Measurements from ENCODE around the gene TNIK. TPM values are rescaled to one million over a fixed set of nuclear protein-coding genes. Genes with fewer than 3 reads are reported as not detected.

The TNIK gene
- total and polyA plus RNA-seq, 10 of the 15 experiments (the other 5 are each of a cell fraction or from before 2014, with no cell fraction given) = 13.9 to 74.3 (median 48.2) TPM

DNA sequence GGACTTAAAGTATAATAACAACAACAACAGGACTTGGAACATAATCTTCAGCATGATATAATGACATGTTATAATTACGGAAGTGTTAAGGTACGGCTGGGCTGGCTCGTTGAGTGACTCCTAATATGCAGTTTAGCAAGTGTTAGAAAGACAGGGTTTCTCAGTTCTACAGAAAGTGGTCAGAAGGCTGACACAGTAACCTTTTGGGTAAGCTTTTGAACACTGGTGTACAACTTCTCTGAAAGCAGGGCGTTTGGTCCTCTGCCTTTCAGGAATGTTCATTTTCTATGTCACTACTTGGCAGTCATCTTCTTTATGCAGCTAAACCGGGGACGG lies 300.4 kb downstream of the TNIK start:
- H3K9ac ChIP-seq (ENCODE audit: control insufficient read depth, insufficient read depth, low read length) = no peak overlapping the region
- ChIA-PET CTCF (interaction anchor here (0.9 to 1.2 kb wide), 3 partner anchors 8 to 407 kb away, joined by 3 to 4 read pairs (median 3); no protein-coding TSS in a partner anchor), RAD21 (ENCODE audit: unreplicated experiment) (no interaction called here), SMC1A (ENCODE audit: uncharacterized antibody, unreplicated experiment) (interaction anchor here (0.5 kb wide), 1 partner anchor 198 kb away, joined by 3 read pairs; no protein-coding TSS in a partner anchor), POLR2A (interaction anchor here (1.5 kb wide), 1 partner anchor 23 kb away, joined by 3 read pairs; no protein-coding TSS in a partner anchor)
- DNase-seq (ENCODE audit: low read depth, low spot score) (no peak), FAIRE-seq (no peak), ATAC-seq (no peak)
- TF ChIP-seq MAX (IDR thresholded peaks at IDR 0.05; ENCODE audit: low read depth, low read length) (no peak), SRF (IDR thresholded peaks at IDR 0.05; ENCODE audit: low read depth in 2 of 2, low read length in 2 of 2) (no peak), NFYB (IDR thresholded peaks at IDR 0.05; ENCODE audit: insufficient read depth, low read depth, low read length) (no peak), SREBF1 (IDR thresholded peaks at IDR 0.05; ENCODE audit: low read length) (no peak), ZNF687 (IDR thresholded peaks at IDR 0.05) (no peak), WRNIP1 (IDR thresholded peaks at IDR 0.05; ENCODE audit: borderline replicate concordance, low read depth, low read length) (no peak), CBX3 (IDR thresholded peaks at IDR 0.05; ENCODE audit: borderline replicate concordance, low read depth) (no peak), KDM1A (IDR thresholded peaks at IDR 0.05; ENCODE audit: borderline replicate concordance) (no peak), SPI1 (IDR thresholded peaks at IDR 0.05; ENCODE audit: borderline replicate concordance, insufficient read depth, low read depth, low read length) (no peak)
- TF ChIP-seq, protein P1, sequence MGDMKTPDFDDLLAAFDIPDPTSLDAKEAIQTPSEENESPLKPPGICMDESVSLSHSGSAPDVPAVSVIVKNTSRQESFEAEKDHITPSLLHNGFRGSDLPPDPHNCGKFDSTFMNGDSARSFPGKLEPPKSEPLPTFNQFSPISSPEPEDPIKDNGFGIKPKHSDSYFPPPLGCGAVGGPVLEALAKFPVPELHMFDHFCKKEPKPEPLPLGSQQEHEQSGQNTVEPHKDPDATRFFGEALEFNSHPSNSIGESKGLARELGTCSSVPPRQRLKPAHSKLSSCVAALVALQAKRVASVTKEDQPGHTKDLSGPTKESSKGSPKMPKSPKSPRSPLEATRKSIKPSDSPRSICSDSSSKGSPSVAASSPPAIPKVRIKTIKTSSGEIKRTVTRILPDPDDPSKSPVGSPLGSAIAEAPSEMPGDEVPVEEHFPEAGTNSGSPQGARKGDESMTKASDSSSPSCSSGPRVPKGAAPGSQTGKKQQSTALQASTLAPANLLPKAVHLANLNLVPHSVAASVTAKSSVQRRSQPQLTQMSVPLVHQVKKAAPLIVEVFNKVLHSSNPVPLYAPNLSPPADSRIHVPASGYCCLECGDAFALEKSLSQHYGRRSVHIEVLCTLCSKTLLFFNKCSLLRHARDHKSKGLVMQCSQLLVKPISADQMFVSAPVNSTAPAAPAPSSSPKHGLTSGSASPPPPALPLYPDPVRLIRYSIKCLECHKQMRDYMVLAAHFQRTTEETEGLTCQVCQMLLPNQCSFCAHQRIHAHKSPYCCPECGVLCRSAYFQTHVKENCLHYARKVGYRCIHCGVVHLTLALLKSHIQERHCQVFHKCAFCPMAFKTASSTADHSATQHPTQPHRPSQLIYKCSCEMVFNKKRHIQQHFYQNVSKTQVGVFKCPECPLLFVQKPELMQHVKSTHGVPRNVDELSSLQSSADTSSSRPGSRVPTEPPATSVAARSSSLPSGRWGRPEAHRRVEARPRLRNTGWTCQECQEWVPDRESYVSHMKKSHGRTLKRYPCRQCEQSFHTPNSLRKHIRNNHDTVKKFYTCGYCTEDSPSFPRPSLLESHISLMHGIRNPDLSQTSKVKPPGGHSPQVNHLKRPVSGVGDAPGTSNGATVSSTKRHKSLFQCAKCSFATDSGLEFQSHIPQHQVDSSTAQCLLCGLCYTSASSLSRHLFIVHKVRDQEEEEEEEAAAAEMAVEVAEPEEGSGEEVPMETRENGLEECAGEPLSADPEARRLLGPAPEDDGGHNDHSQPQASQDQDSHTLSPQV (IDR thresholded peaks at IDR 0.05) = no peak
- H3K27ac ChIP-seq (ENCODE audit: control insufficient read depth, insufficient read depth) = no peak overlapping the region
- no peaks in the 10 kb centered on the region for H3K27me3 ChIP-seq (replicated peaks in 1 of 2; ENCODE audit: control insufficient read depth in 2 of 2, insufficient read depth in 2 of 2, low read length in 1 of 2)
- no TSS peak for BruUV-seq (replicated peaks)
- no peak overlapping the region for H2AFZ ChIP-seq (ENCODE audit: control insufficient read depth, low read depth, low read length)
- WGBS (ENCODE audit: insufficient coverage, insufficient replicate concordance, low lambda C conversion rate, missing lambda C conversion rate) = 95% methylated on average over 6 of the region's 6 CpGs
- H4K20me1 ChIP-seq (ENCODE audit: control insufficient read depth, insufficient read depth) = no peaks in the 10 kb centered on the region
- in situ Hi-C loops (cut with MboI) = loop anchor here (5.0 kb wide), 1 partner anchor 408 kb away; no protein-coding TSS in a partner anchor
- no peak overlapping the region for H3K4me2 ChIP-seq (ENCODE audit: control insufficient read depth, insufficient read depth)
- intact Hi-C loops (cut with micrococcal nuclease; ENCODE audit: unreplicated experiment) = loop anchor here (5.0 kb wide), 1 partner anchor 293 kb away; no protein-coding TSS in a partner anchor
- H3K4me3 ChIP-seq = no peak overlapping the region
- H3K4me1 ChIP-seq (ENCODE audit: control insufficient read depth, insufficient read depth, low read length) = no peaks in the 10 kb centered on the region
- peaks cover 22 to 61% of the 10 kb centered on the region in 2 experiments for H3K36me3 ChIP-seq (ENCODE audit: control insufficient read depth in 2 of 2, insufficient read depth in 2 of 2, low read length in 1 of 2)
- H3K79me2 ChIP-seq (ENCODE audit: control insufficient read depth, insufficient read depth, low read length) = no peaks in the 10 kb centered on the region
- H3K9me3 ChIP-seq (replicated peaks; ENCODE audit: control insufficient read depth, insufficient read depth, low read length) = peaks cover 2% of the 10 kb centered on the region; the same call in 2 of the 3 replicates

Measured in GM12878 (cell line).